ENCODE results near the gene ARHGEF40.
A peak's percentile ranks its signal among the peaks of the same experiment; 100 is the strongest.

The ARHGEF40 gene

DNA sequence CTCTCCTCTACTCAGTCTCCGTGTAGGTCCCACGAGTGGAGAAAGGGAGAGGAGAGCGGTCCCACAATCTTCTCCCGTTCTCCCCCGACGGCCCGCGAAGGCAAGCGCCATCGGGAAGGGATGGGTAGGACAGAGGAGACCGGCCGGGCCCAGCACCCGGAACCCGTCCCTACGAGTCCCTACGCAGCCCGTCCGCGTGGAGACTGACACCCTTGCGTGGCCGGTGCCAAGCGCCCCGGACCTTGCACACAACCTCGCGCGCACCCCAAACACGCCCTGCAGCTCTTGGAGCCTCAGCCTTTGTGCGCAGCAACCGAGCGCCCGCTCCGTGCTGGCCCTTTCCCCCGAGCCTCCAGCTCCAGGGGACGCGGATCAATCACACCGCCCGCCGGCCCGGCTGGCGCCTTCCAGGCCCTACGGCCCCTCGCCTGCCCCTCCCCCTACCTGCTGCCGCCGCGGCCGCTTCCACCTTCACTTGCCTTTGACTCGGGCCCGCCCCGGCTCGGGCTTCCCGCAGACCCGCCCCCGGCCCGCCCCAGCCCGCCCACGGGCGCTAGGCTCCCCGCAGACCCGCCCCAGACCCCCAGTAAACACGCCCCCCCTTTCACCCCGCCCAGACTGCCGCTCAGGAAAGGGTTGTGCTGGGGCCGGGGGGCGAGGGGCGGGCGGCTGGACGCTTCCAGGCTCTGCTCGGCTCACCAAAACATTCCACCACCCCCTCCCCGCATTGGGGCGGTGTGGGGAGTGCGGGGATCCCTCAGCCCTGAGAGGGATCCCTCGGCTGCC, 45.3 kb upstream of the ARHGEF40 start, which contains the start of gene NDRG2:
TSS of gene NDRG2 (minus strand) at position 477 of the 786 bp plus-strand sequence. CDS start 1,746 bp downstream, outside the sequence.
- Histone ChIP-seq H3K9me3 (ENCODE audit: severe bottlenecking) (no peaks in the 10 kb centered on the region), H3K36me3 (peaks cover 10% of the 10 kb centered on the region; the same call in 1 of the 2 replicates), H3K27ac (peak within 1 kb of the TSS; percentile 78), H3K27me3 (ENCODE audit: insufficient read depth, low read depth, severe bottlenecking) (no peaks in the 10 kb centered on the region), H3K4me3 (ENCODE audit: low read depth, low read length) (peak within 1 kb of the TSS; percentile 83)
- TF ChIP-seq CTCF (IDR thresholded peaks at IDR 0.05; ENCODE audit: low read depth, low read length): no peak
- peak; percentile 91 for DNase-seq

GRCh38 chr14:21025371-21026273, 44.5 kb upstream of the ARHGEF40 start:
- no peaks in the 10 kb centered on the region for H3K9me3 ChIP-seq (ENCODE audit: severe bottlenecking)
- H3K27ac ChIP-seq: peak overlapping the region; percentile 47
- peak overlapping the region; percentile 83 for H3K4me3 ChIP-seq (ENCODE audit: low read depth, low read length)

GRCh38 chr14:21026274-21026987, 43.7 kb upstream of the ARHGEF40 start:
- DNase-seq: no peak
- Histone ChIP-seq H3K36me3 (peaks cover 2% of the 10 kb centered on the region; the same call in 1 of the 2 replicates), H3K27me3 (ENCODE audit: insufficient read depth, low read depth, severe bottlenecking) (no peaks in the 10 kb centered on the region), H3K4me3 (ENCODE audit: low read depth, low read length) (no peak overlapping the region), H3K27ac (no peak overlapping the region), H3K9me3 (ENCODE audit: severe bottlenecking) (no peaks in the 10 kb centered on the region)
- TF ChIP-seq CTCF (IDR thresholded peaks at IDR 0.05; ENCODE audit: low read depth, low read length): no peak

More at GRCh38 chr14:21025371-21026273, 44.5 kb upstream of the ARHGEF40 start:
- DNase-seq: no peak
- TF ChIP-seq CTCF (IDR thresholded peaks at IDR 0.05; ENCODE audit: low read depth, low read length): no peak
- Histone ChIP-seq H3K27me3 (ENCODE audit: insufficient read depth, low read depth, severe bottlenecking) (no peaks in the 10 kb centered on the region), H3K36me3 (peaks cover 6% of the 10 kb centered on the region; the same call in 1 of the 2 replicates)

- DNase-seq: no peak
- Histone ChIP-seq H3K36me3 (no peaks in the 10 kb centered on the region), H3K27me3 (ENCODE audit: insufficient read depth, low read depth, severe bottlenecking) (no peaks in the 10 kb centered on the region), H3K9me3 (ENCODE audit: severe bottlenecking) (no peaks in the 10 kb centered on the region), H3K4me3 (ENCODE audit: low read depth, low read length) (no peak overlapping the region), H3K27ac (no peak overlapping the region)
- TF ChIP-seq CTCF (IDR thresholded peaks at IDR 0.05; ENCODE audit: low read depth, low read length): no peak
Observed at GRCh38 chr14:21026988-21027315, 43.2 kb upstream of the ARHGEF40 start.

- no peak for DNase-seq
- H3K9me3 ChIP-seq (ENCODE audit: severe bottlenecking): no peaks in the 10 kb centered on the region
- no peak within 1 kb of the TSS for H3K4me3 ChIP-seq (ENCODE audit: low read depth, low read length)
- no peak for TF ChIP-seq CTCF (IDR thresholded peaks at IDR 0.05; ENCODE audit: low read depth, low read length)
- H3K36me3 ChIP-seq: no peaks in the 10 kb centered on the region
- H3K27ac ChIP-seq: no peak within 1 kb of the TSS
- H3K27me3 ChIP-seq (ENCODE audit: insufficient read depth, low read depth, severe bottlenecking): no peaks in the 10 kb centered on the region
Observed at GRCh38 chr14:21029917-21030316, 40.2 kb upstream of the ARHGEF40 start, which contains the start of gene TPPP2. Gene TPPP2 (plus strand): TSS chr14:21030217. CDS start chr14:21030582, 365 bp downstream.

All from WERI-Rb-1 (cell line).